Mucosa of stomach (tissue), 1 donor: ENCODE results near the gene TMEM134.

Experiments
- H3K27me3 ChIP-seq: one replicate; pipeline ENCODE4 v1.7.0; 2013; ENCODE audit warnings: mild to moderate bottlenecking, low read length; ENCODE audit not compliant: control insufficient read depth, insufficient read depth
- H3K36me3 ChIP-seq: one replicate; pipeline ENCODE4 v1.7.0; 2013; ENCODE audit warnings: low read length; ENCODE audit not compliant: control insufficient read depth, insufficient read depth
- H3K4me1 ChIP-seq: one replicate; pipeline ENCODE4 v1.7.0; 2013; ENCODE audit warnings: mild to moderate bottlenecking, low read length; ENCODE audit not compliant: control insufficient read depth, insufficient read depth
- H3K4me3 ChIP-seq: one replicate; pipeline ENCODE4 v1.7.0; 2013; ENCODE audit warnings: low read length
- H3K9ac ChIP-seq: one replicate; pipeline ENCODE4 v1.7.0; 2013; ENCODE audit warnings: mild to moderate bottlenecking, low read length, moderate library complexity
- H3K9me3 ChIP-seq: one replicate; pipeline ENCODE4 v1.7.0; 2013; ENCODE audit warnings: mild to moderate bottlenecking, low read length, moderate library complexity; ENCODE audit not compliant: control insufficient read depth
- donor health status: Pancreatic carcinoma.

The TMEM134 gene

GRCh38 chr11:67505605-67506396, 36.8 kb upstream of the TMEM134 start:
- Histone ChIP-seq H3K9me3 (no peaks in the 10 kb centered on the region), H3K4me3 (peak overlapping the region; percentile 61), H3K4me1 (peaks cover 40% of the 10 kb centered on the region), H3K36me3 (no peaks in the 10 kb centered on the region), H3K9ac (peak overlapping the region; percentile 87), H3K27me3 (no peaks in the 10 kb centered on the region)

- H3K4me3 ChIP-seq, result peak within 1 kb of the TSS; percentile 86
- peaks cover 40% of the 10 kb centered on the region for H3K4me1 ChIP-seq
- H3K9me3 ChIP-seq, result no peaks in the 10 kb centered on the region
- H3K27me3 ChIP-seq, result no peaks in the 10 kb centered on the region
- no peaks in the 10 kb centered on the region for H3K36me3 ChIP-seq
- peak within 1 kb of the TSS; percentile 87 for H3K9ac ChIP-seq
These were observed 36.0 kb upstream of the TMEM134 start, which contains the start of gene PITPNM1 for GRCh38 chr11:67504950-67505581. Gene PITPNM1 (minus strand): TSS chr11:67505363. CDS start chr11:67504180, 1,183 bp downstream.

GRCh38 chr11:67504005-67504949, 35.2 kb upstream of the TMEM134 start:
- Histone ChIP-seq H3K9ac (peak overlapping the region; percentile 85), H3K9me3 (no peaks in the 10 kb centered on the region), H3K4me3 (peak overlapping the region; percentile 86), H3K4me1 (peaks cover 40% of the 10 kb centered on the region), H3K36me3 (no peaks in the 10 kb centered on the region), H3K27me3 (no peaks in the 10 kb centered on the region)

- Histone ChIP-seq H3K36me3 (no peaks in the 10 kb centered on the region), H3K9ac (peak overlapping the region; percentile 53), H3K4me3 (peak overlapping the region; percentile 16), H3K9me3 (no peaks in the 10 kb centered on the region), H3K27me3 (no peaks in the 10 kb centered on the region), H3K4me1 (peaks cover 33% of the 10 kb centered on the region)
These were observed 34.3 kb upstream of the TMEM134 start for GRCh38 chr11:67503119-67504004.

- H3K9ac ChIP-seq, result no peak overlapping the region
- no peak overlapping the region for H3K4me3 ChIP-seq
- no peaks in the 10 kb centered on the region for H3K9me3 ChIP-seq
- H3K36me3 ChIP-seq, result no peaks in the 10 kb centered on the region
- no peaks in the 10 kb centered on the region for H3K27me3 ChIP-seq
- H3K4me1 ChIP-seq, result peaks cover 30% of the 10 kb centered on the region
These were observed 33.4 kb upstream of the TMEM134 start for GRCh38 chr11:67502328-67502979.

- H3K9me3 ChIP-seq, result no peaks in the 10 kb centered on the region
- no peak overlapping the region for H3K4me3 ChIP-seq
- no peaks in the 10 kb centered on the region for H3K27me3 ChIP-seq
- H3K4me1 ChIP-seq, result peaks cover 24% of the 10 kb centered on the region
- H3K36me3 ChIP-seq, result no peaks in the 10 kb centered on the region
- H3K9ac ChIP-seq, result no peak overlapping the region
These were observed 32.8 kb upstream of the TMEM134 start for GRCh38 chr11:67501854-67502253.

- Histone ChIP-seq H3K4me3 (no peak overlapping the region), H3K36me3 (no peaks in the 10 kb centered on the region), H3K4me1 (peaks cover 16% of the 10 kb centered on the region)
These were observed 32.0 kb upstream of the TMEM134 start for GRCh38 chr11:67500831-67501715.

GRCh38 chr11:67500484-67500821, 31.4 kb upstream of the TMEM134 start:
- H3K36me3 ChIP-seq, result no peaks in the 10 kb centered on the region
- peaks cover 10% of the 10 kb centered on the region for H3K4me1 ChIP-seq
- no peak overlapping the region for H3K9ac ChIP-seq
- no peaks in the 10 kb centered on the region for H3K9me3 ChIP-seq
- H3K4me3 ChIP-seq, result no peak overlapping the region
- no peaks in the 10 kb centered on the region for H3K27me3 ChIP-seq

More at GRCh38 chr11:67500831-67501715, 32.0 kb upstream of the TMEM134 start:
- Histone ChIP-seq H3K9ac (no peak overlapping the region), H3K9me3 (no peaks in the 10 kb centered on the region), H3K27me3 (no peaks in the 10 kb centered on the region)

- no peaks in the 10 kb centered on the region for H3K36me3 ChIP-seq
- H3K4me3 ChIP-seq, result no peak overlapping the region
- peaks cover 8% of the 10 kb centered on the region for H3K4me1 ChIP-seq
- no peak overlapping the region for H3K9ac ChIP-seq
- no peaks in the 10 kb centered on the region for H3K9me3 ChIP-seq
- H3K27me3 ChIP-seq, result no peaks in the 10 kb centered on the region
These were observed 30.9 kb upstream of the TMEM134 start for GRCh38 chr11:67499808-67500483.

GRCh38 chr11:67498544-67498972, 29.5 kb upstream of the TMEM134 start:
- Histone ChIP-seq H3K27me3 (no peaks in the 10 kb centered on the region), H3K4me1 (peaks cover 3% of the 10 kb centered on the region), H3K36me3 (no peaks in the 10 kb centered on the region), H3K9ac (no peak overlapping the region), H3K4me3 (no peak overlapping the region), H3K9me3 (no peaks in the 10 kb centered on the region)
